B cell (primary cell): ENCODE measurements around the gene TENM4. TPM values are rescaled to one million over a fixed set of nuclear protein-coding genes. Genes with fewer than 3 reads are reported as not detected.

Experiments
- ATAC-seq: fragments of 200-7000 bp; cut with Tn5 transposase; one replicate; pipeline ENCODE4 v1.10.0; 2021; ENCODE audit warnings: low read depth, mild to moderate bottlenecking, moderate number of reproducible peaks, moderate library complexity
- CTCF ChIA-PET: fragments of 350-600 bp; sonication (Branson Sonifier 250); formaldehyde crosslinking; loops from one replicate; lab custom pipeline; 2021; ENCODE audit warnings: antibody characterized with exemption, inconsistent platforms; lab: Charles Lee
- POLR2A ChIA-PET: fragments of 350-600 bp; sonication (Branson Sonifier 250); formaldehyde crosslinking; loops from one replicate; lab custom pipeline; 2021; ENCODE audit warnings: antibody characterized with exemption; lab: Charles Lee
- DNase-seq: peaks from one replicate; pipeline ENCODE4 v3.0.0; 2013
- H2AFZ ChIP-seq: 2 replicates; pipeline ENCODE4 v1.6.1; 2012; ENCODE audit warnings: mild to moderate bottlenecking, low read depth, low read length; ENCODE audit not compliant: insufficient read depth, poor library complexity, severe bottlenecking
- H3K27ac ChIP-seq, 2 donors: 1 replicate in 1 of 2; 2 replicates in 1 of 2; pipeline ENCODE4 v1.5.1; 2012 to 2013; ENCODE audit warnings: low read length in 2 of 2, mild to moderate bottlenecking in 2 of 2, moderate library complexity in 1 of 2
- H3K27me3 ChIP-seq, 4 experiments: fragments of 200-600 bp in 1 of 4; sonication (generic) in 1 of 4; replicated peaks in 1 of 4; 1 replicate in 2 of 4; 2 replicates in 2 of 4; pipeline versions ENCODE4 v1.6.1 to v1.7.0; 2013 to 2016; ENCODE audit warnings: low read length in 3 of 4, mild to moderate bottlenecking in 2 of 4, mixed read lengths in 1 of 4, moderate library complexity in 1 of 4; ENCODE audit not compliant: insufficient read depth in 4 of 4, control insufficient read depth in 3 of 4; ENCODE audit errors: control extremely low read depth in 1 of 4
- H3K36me3 ChIP-seq, 2 experiments: replicated peaks in 1 of 2; 1 replicate in 1 of 2; 2 replicates in 1 of 2; pipeline versions ENCODE4 v1.6.1 to v1.7.1; 2013; ENCODE audit warnings: low read length in 1 of 2; ENCODE audit not compliant: insufficient read depth in 2 of 2, control insufficient read depth in 1 of 2; ENCODE audit errors: control extremely low read depth in 1 of 2, extremely low read depth in 1 of 2
- H3K4me1 ChIP-seq, 2 donors: fragments of 200-600 bp in 1 of 2; sonication (generic) in 1 of 2; 1 replicate in 1 of 2; 2 replicates in 1 of 2; pipeline versions ENCODE4 v1.5.1 to v1.6.1; 2013 to 2017; ENCODE audit warnings: low read length in 2 of 2; ENCODE audit not compliant: control insufficient read depth in 2 of 2, insufficient read depth in 2 of 2
- H3K4me2 ChIP-seq: replicated peaks from 2 replicates; pipeline ENCODE3; 2012; ENCODE audit warnings: mild to moderate bottlenecking, low read depth, low read length; ENCODE audit not compliant: poor library complexity, severe bottlenecking
- H3K4me3 ChIP-seq, 5 experiments: fragments of 200-600 bp in 1 of 5; sonication (generic) in 1 of 5; 1 replicate in 3 of 5; 2 replicates in 2 of 5; pipeline versions ENCODE4 v1.5.1 to v1.7.0; 2011 to 2016; ENCODE audit warnings: low read length in 4 of 5, mild to moderate bottlenecking in 4 of 5, low read depth in 2 of 5, control low read depth in 1 of 5, moderate library complexity in 1 of 5; ENCODE audit not compliant: insufficient read depth in 1 of 5; ENCODE audit errors: control extremely low read depth in 1 of 5, extremely low read depth in 1 of 5
- H3K79me2 ChIP-seq: fragments of 200-600 bp; sonication (generic); one replicate; pipeline ENCODE4 v1.6.0; 2016; ENCODE audit warnings: low read length; ENCODE audit not compliant: control insufficient read depth, insufficient read depth
- H3K9ac ChIP-seq: fragments of 200-600 bp; sonication (generic); 2 replicates; pipeline ENCODE4 v1.6.1; 2017; ENCODE audit warnings: mild to moderate bottlenecking, low read length, moderate library complexity
- H3K9me3 ChIP-seq, 3 donors: one replicate each; pipeline versions ENCODE4 v1.6.1 to v1.7.1; 2013; ENCODE audit warnings: low read length in 2 of 3; ENCODE audit not compliant: control insufficient read depth in 2 of 3, insufficient read depth in 1 of 3; ENCODE audit errors: control extremely low read depth in 1 of 3
- H4K20me1 ChIP-seq: 2 replicates; pipeline ENCODE4 v1.6.0; 2012; ENCODE audit warnings: mild to moderate bottlenecking, low read length; ENCODE audit not compliant: insufficient read depth, control insufficient read depth, poor library complexity, severe bottlenecking
- H3K27ac Mint-ChIP-seq: one replicate; pipeline ENCODE4 v1.8.0; 2021; ENCODE audit warnings: mixed read lengths
- H3K27me3 Mint-ChIP-seq: one replicate; pipeline ENCODE4 v1.8.0; 2021; ENCODE audit warnings: mixed read lengths
- H3K4me1 Mint-ChIP-seq: one replicate; pipeline ENCODE4 v1.8.0; 2021; ENCODE audit warnings: mixed read lengths
- H3K4me3 Mint-ChIP-seq: one replicate; pipeline ENCODE4 v1.8.0; 2021; ENCODE audit warnings: mixed read lengths
- H3K9me3 Mint-ChIP-seq: one replicate; pipeline ENCODE4 v1.8.0; 2022; ENCODE audit warnings: mixed read lengths; ENCODE audit not compliant: insufficient read depth
- EZH2 ChIP-seq: IDR thresholded peaks from 2 replicates; pipeline ENCODE4 v1.6.1; 2012; ENCODE audit warnings: borderline replicate concordance, low read depth, mild to moderate bottlenecking, moderate library complexity, low read length; ENCODE audit not compliant: insufficient read depth, poor library complexity, severe bottlenecking
- WGBS: methylation state at CpG from one replicate; pipeline ENCODE4 v1.1.5; 2013; ENCODE audit warnings: missing lambda C conversion rate; ENCODE audit not compliant: insufficient coverage; 5-methylcytosine and 5-hydroxymethylcytosine counted together
- intact Hi-C: fragments of 100-400 bp; cut with micrococcal nuclease; formaldehyde crosslinking; loops from one replicate; pipeline ENCODE4 v1.10.0; 2022
- polyA plus RNA-seq: library from polyadenylated mRNA; depleted of rRNA; stranded (reverse); fragments of >200 nt; gene quantifications from 2 replicates; pipeline ENCODE4 v1.2.3, GENCODE V29; 2012
- total RNA-seq, 2 donors: library from RNA; stranded (reverse); fragments of 120-200 nt in 1 of 2; gene quantifications; 1 replicate in 1 of 2; 2 replicates in 1 of 2; pipeline versions ENCODE4 v1.2.3 to v1.2.4, GENCODE V29; 2013 to 2022
- TF ChIP-seq, protein P1 (sequence below): fragments of 200-600 bp; IDR thresholded peaks from one replicate; pipeline ENCODE4 v1.8.0; 2022; ENCODE audit warnings: antibody characterized with exemption, mild to moderate bottlenecking

The TENM4 gene
- total and polyA plus RNA-seq, 2 donors (not counting 1 experiment from before 2014, with no cell fraction given): 0.09 to 5.7 TPM

DNA sequence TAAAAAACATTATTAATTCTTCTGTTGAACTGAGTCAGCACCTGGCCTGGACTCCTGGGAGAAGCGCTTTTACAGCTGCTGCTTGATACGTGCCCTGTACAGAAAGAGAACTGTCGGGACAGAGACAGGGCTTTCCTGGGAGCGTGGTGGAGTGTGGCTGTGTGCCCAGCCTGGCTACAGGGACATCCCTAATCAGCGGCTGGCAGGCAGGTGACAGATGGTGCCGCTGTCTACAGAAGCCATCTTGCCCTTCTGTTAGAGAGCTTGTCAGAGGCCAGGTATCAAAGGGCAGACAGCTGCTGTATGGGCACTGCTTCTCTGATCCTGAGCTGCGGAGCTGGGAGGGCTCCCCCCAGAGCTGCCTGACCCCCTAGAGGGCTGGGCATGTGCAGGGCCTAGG lies 361.8 kb downstream of the TENM4 start:
- H3K27me3 Mint-ChIP-seq: no peaks in the 10 kb centered on the region
- no peak overlapping the region for H3K27ac Mint-ChIP-seq
- Histone ChIP-seq H3K79me2 (no peaks in the 10 kb centered on the region), H3K4me3 (no peak overlapping the region), H3K27me3 (no peaks in the 10 kb centered on the region), H3K9me3 (no peaks in the 10 kb centered on the region), H3K4me2 (no peak overlapping the region), H3K9ac (no peak overlapping the region), H3K36me3 (no peaks in the 10 kb centered on the region), H2AFZ (no peak overlapping the region), H3K4me1 (no peaks in the 10 kb centered on the region), H4K20me1 (no peaks in the 10 kb centered on the region), H3K27ac (no peak overlapping the region)
- no peak overlapping the region for H3K4me3 Mint-ChIP-seq
- intact Hi-C loops: no loop called here
- no peaks in the 10 kb centered on the region for H3K9me3 Mint-ChIP-seq
- POLR2A ChIA-PET: no interaction called here
- 87% methylated on average over 7 of the region's 7 CpGs for WGBS
- ATAC-seq: no peak
- DNase-seq: no peak
- no peaks in the 10 kb centered on the region for H3K4me1 Mint-ChIP-seq
- CTCF ChIA-PET: no interaction called here
- no peak for TF ChIP-seq EZH2
- TF ChIP-seq, protein P1, sequence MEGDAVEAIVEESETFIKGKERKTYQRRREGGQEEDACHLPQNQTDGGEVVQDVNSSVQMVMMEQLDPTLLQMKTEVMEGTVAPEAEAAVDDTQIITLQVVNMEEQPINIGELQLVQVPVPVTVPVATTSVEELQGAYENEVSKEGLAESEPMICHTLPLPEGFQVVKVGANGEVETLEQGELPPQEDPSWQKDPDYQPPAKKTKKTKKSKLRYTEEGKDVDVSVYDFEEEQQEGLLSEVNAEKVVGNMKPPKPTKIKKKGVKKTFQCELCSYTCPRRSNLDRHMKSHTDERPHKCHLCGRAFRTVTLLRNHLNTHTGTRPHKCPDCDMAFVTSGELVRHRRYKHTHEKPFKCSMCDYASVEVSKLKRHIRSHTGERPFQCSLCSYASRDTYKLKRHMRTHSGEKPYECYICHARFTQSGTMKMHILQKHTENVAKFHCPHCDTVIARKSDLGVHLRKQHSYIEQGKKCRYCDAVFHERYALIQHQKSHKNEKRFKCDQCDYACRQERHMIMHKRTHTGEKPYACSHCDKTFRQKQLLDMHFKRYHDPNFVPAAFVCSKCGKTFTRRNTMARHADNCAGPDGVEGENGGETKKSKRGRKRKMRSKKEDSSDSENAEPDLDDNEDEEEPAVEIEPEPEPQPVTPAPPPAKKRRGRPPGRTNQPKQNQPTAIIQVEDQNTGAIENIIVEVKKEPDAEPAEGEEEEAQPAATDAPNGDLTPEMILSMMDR: no peak

- 100% methylated on average over 1 of the region's 2 CpGs for whole genome bisulfite sequencing
- POLR2A ChIA-PET: no interaction called here
- intact Hi-C loops: no loop called here
Measured at GRCh38 chr11:79078456-79078855, 362.4 kb downstream of the TENM4 start.

More at GRCh38 chr11:79078456-79078855, 362.4 kb downstream of the TENM4 start:
- Mint-ChIP-seq H3K9me3 (no peaks in the 10 kb centered on the region), H3K27me3 (no peaks in the 10 kb centered on the region), H3K27ac (no peak overlapping the region), H3K4me1 (no peaks in the 10 kb centered on the region), H3K4me3 (no peak overlapping the region)
- Histone ChIP-seq H3K4me2 (no peak overlapping the region), H3K9me3 (no peaks in the 10 kb centered on the region), H2AFZ (no peak overlapping the region), H3K36me3 (no peaks in the 10 kb centered on the region), H3K27ac (no peak overlapping the region), H3K79me2 (no peaks in the 10 kb centered on the region), H3K4me1 (no peaks in the 10 kb centered on the region), H3K27me3 (no peaks in the 10 kb centered on the region), H3K4me3 (no peak overlapping the region), H3K9ac (no peak overlapping the region), H4K20me1 (no peaks in the 10 kb centered on the region)
- no peak for DNase-seq
- CTCF ChIA-PET: no interaction called here
- TF ChIP-seq, protein P1: no peak
- TF ChIP-seq EZH2: no peak
- no peak for ATAC-seq
